Measurements from ENCODE around the gene ZBTB8OS.
"Not testable (repeated sequence)": the region's sequence is repeated elsewhere in the genome, so short reads cannot be mapped to it uniquely, and the experiment has no call there.

ZBTB8OS gene

GRCh38 chr1:32650752-32651460 lies 556 bp upstream of the ZBTB8OS start, which contains the start of gene RBBP4:
TSS of gene RBBP4 (plus strand) at chr1:32651208. CDS start at chr1:32651307, 99 bp downstream.
- peak; percentile 94 to 97 (median 97) for DNase-seq (ENCODE audit: low read depth in 3 of 3, low spot score in 1 of 3)

- DNase-seq (ENCODE audit: low read depth in 3 of 3, low spot score in 1 of 3) = no peak
These were observed 2.8 kb downstream of the ZBTB8OS start for GRCh38 chr1:32647308-32648134.

- DNase-seq (ENCODE audit: low read depth in 3 of 3, low spot score in 1 of 3) = no peak
These were observed 5.9 kb downstream of the ZBTB8OS start for GRCh38 chr1:32644426-32644825.

- DNase-seq (ENCODE audit: low read depth in 3 of 3, low spot score in 1 of 3) = not testable (repeated sequence)
These were observed 8.0 kb downstream of the ZBTB8OS start for GRCh38 chr1:32642292-32642827.

- DNase-seq (ENCODE audit: low read depth in 3 of 3, low spot score in 1 of 3) = no peak
These were observed 10.8 kb downstream of the ZBTB8OS start for GRCh38 chr1:32639489-32640075.

- no peak for DNase-seq (ENCODE audit: low read depth in 3 of 3, low spot score in 1 of 3)
These were observed 13.3 kb downstream of the ZBTB8OS start for GRCh38 chr1:32636914-32637645.

- no peak for DNase-seq (ENCODE audit: low read depth in 3 of 3, low spot score in 1 of 3)
These were observed 14.7 kb downstream of the ZBTB8OS start for GRCh38 chr1:32635508-32636277.

- no peak for DNase-seq (ENCODE audit: low read depth in 3 of 3, low spot score in 1 of 3)
These were observed 17.5 kb downstream of the ZBTB8OS start for GRCh38 chr1:32632829-32633228.

- not testable (repeated sequence) for DNase-seq (ENCODE audit: low read depth in 3 of 3, low spot score in 1 of 3)
These were observed 20.2 kb downstream of the ZBTB8OS start for GRCh38 chr1:32630173-32630572.

- no peak for DNase-seq (ENCODE audit: low read depth in 3 of 3, low spot score in 1 of 3)
These were observed 22.7 kb downstream of the ZBTB8OS start for GRCh38 chr1:32627596-32628162.

- no peak for DNase-seq (ENCODE audit: low read depth in 3 of 3, low spot score in 1 of 3)
These were observed 24.2 kb downstream of the ZBTB8OS start for GRCh38 chr1:32626176-32626575.

- no peak for DNase-seq (ENCODE audit: low read depth in 3 of 3, low spot score in 1 of 3)
These were observed 26.6 kb downstream of the ZBTB8OS start for GRCh38 chr1:32623775-32624174.

- no peak for DNase-seq (ENCODE audit: low read depth in 3 of 3, low spot score in 1 of 3)
These were observed 27.3 kb downstream of the ZBTB8OS start for GRCh38 chr1:32622806-32623681.

- no peak for DNase-seq (ENCODE audit: low read depth in 3 of 3, low spot score in 1 of 3)
These were observed 28.1 kb downstream of the ZBTB8OS start for GRCh38 chr1:32622205-32622604.

GRCh38 chr1:32619701-32620485 lies 30.5 kb downstream of the ZBTB8OS start:
- DNase-seq (ENCODE audit: low read depth in 3 of 3, low spot score in 1 of 3) = no peak

- DNase-seq (ENCODE audit: low read depth in 3 of 3, low spot score in 1 of 3) = no peak
These were observed 31.6 kb downstream of the ZBTB8OS start for GRCh38 chr1:32618673-32619221.

GRCh38 chr1:32613472-32613871 lies 36.9 kb downstream of the ZBTB8OS start:
- DNase-seq (ENCODE audit: low read depth in 3 of 3, low spot score in 1 of 3) = no peak
